Fibroblast of lung (primary cell): ENCODE data around the gene STARD10.

Source experiments
- EZH2 ChIP-seq: IDR thresholded peaks from 2 replicates; pipeline ENCODE4 v1.5.1; 2012; ENCODE audit warnings: low read length, control low read depth, mild to moderate bottlenecking; ENCODE audit errors: missing control alignments
- TF ChIP-seq, protein P1 (sequence below), 2 donors: IDR thresholded peaks in 1 of 2; conservative IDR thresholded peaks in 1 of 2; 1 replicate in 1 of 2; 2 replicates in 1 of 2; pipeline ENCODE4 v1.5.1; 2011 to 2012; ENCODE audit warnings: low read length in 2 of 2, control low read depth in 1 of 2, inconsistent platforms in 1 of 2, low read depth in 1 of 2, mild to moderate bottlenecking in 1 of 2

DNA sequence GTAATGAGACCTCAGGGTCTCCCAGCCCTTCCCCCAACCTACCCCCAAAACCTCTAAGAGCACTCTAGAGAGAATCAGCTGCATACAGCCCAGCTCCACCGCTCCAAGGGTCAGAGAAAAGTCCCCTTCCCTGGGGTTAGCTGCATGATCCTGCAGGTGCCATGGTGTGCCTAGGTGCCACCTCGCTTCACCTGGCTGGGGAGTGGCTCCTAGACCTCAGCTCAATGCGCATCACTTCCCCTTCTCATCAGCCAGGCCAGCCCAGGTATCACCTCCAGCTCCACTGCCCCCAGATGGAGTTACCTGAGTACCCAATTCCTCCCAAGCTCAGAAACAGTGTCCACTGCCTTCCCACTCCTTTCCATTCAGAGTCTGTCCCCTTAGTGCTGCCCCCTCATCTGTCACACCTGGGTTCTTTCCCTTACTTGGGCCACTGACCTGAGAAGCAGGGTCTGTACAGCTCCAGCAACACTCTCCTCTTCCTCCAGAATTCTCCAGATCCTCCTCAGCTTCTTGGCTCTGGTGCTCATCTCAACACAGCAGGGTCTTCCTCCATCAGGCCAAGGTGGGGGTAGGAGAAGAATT lies 1.3 kb downstream of the STARD10 start:
- TF ChIP-seq EZH2, result no peak
- TF ChIP-seq, protein P1, sequence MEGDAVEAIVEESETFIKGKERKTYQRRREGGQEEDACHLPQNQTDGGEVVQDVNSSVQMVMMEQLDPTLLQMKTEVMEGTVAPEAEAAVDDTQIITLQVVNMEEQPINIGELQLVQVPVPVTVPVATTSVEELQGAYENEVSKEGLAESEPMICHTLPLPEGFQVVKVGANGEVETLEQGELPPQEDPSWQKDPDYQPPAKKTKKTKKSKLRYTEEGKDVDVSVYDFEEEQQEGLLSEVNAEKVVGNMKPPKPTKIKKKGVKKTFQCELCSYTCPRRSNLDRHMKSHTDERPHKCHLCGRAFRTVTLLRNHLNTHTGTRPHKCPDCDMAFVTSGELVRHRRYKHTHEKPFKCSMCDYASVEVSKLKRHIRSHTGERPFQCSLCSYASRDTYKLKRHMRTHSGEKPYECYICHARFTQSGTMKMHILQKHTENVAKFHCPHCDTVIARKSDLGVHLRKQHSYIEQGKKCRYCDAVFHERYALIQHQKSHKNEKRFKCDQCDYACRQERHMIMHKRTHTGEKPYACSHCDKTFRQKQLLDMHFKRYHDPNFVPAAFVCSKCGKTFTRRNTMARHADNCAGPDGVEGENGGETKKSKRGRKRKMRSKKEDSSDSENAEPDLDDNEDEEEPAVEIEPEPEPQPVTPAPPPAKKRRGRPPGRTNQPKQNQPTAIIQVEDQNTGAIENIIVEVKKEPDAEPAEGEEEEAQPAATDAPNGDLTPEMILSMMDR (conservative IDR thresholded peaks at IDR 0.05 in 1 of 2, IDR thresholded peaks at IDR 0.05 in 1 of 2; ENCODE audit: low read depth in 1 of 2, low read length in 2 of 2), result no peak
